ENCODE measurements around the gene OPCML. TPM values are rescaled to one million over a fixed set of nuclear protein-coding genes. Genes with fewer than 3 reads are reported as not detected.

Gene OPCML
- total and polyA plus RNA-seq, 4 donors = 16.6 to 70.3 (median 58.1) TPM

DNA sequence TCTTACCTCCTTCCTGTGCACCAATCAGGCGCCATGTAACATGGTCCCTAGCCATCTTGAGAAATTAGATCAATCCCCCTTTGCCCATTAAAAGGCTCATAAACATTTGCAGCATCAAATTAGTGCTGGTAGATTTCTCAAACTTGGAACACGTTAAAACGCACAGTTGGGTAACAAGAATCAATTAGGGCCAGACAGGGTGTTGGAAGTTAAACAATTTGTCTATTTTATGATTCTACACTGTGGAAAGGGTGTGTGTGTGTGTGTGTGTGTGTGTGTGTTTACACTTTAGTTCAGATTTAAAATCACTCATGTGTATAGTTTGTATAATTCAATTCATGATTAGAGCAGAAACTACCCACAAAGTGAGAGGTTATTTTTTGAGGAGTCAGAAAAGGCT lies 682.0 kb downstream of the OPCML start:
- 50% methylated on average over 1 of the region's 3 CpGs for WGBS (ENCODE audit: insufficient coverage)
- no peaks in the 10 kb centered on the region for H3K27me3 ChIP-seq (ENCODE audit: control insufficient read depth, insufficient read depth, low read length)
- no peak overlapping the region for H3K27ac ChIP-seq (ENCODE audit: low read depth, low read length)
- no peak overlapping the region for H3K4me3 ChIP-seq (ENCODE audit: low read depth, low read length)
- DNase-seq (ENCODE audit: low read depth in 4 of 6, low spot score in 6 of 6) = peak in 3 of 6 donors; percentile 23 to 89 (median 61)
- H3K36me3 ChIP-seq (ENCODE audit: control insufficient read depth, insufficient read depth, low read length) = no peaks in the 10 kb centered on the region
- H3K4me1 ChIP-seq (ENCODE audit: control insufficient read depth, insufficient read depth, low read length) = peaks cover 3% of the 10 kb centered on the region
- H3K9me3 ChIP-seq (ENCODE audit: control insufficient read depth, insufficient read depth, low read length) = no peaks in the 10 kb centered on the region

DNA sequence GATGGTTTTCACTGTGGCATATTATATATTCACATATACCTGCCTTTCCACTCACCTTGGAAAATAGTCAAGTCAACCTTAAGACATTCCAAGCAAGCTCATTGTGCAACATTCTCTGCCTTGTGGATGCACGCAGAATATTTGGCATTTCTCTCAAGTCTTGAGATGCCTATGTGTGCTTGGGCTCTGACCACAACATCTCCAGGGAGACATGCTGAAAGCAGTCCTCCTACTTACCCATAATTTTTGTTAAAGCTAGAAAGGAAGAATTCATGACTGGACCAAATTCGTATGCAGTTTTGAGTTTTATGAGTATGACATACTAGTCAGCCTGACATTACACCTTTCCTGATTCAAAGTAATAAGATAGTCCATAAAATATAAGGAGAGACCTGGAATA lies 684.0 kb downstream of the OPCML start:
- H3K4me1 ChIP-seq (ENCODE audit: control insufficient read depth, insufficient read depth, low read length) = peaks cover 3% of the 10 kb centered on the region
- no peak overlapping the region for H3K27ac ChIP-seq (ENCODE audit: low read depth, low read length)
- H3K27me3 ChIP-seq (ENCODE audit: control insufficient read depth, insufficient read depth, low read length) = no peaks in the 10 kb centered on the region
- no peak for DNase-seq (ENCODE audit: low read depth in 4 of 6, low spot score in 6 of 6)
- H3K4me3 ChIP-seq (ENCODE audit: low read depth, low read length) = no peak overlapping the region
- WGBS (ENCODE audit: insufficient coverage) = no CpG with 5 or more reads among the region's 2 CpGs
- no peaks in the 10 kb centered on the region for H3K36me3 ChIP-seq (ENCODE audit: control insufficient read depth, insufficient read depth, low read length)
- H3K9me3 ChIP-seq (ENCODE audit: control insufficient read depth, insufficient read depth, low read length) = no peaks in the 10 kb centered on the region

DNA sequence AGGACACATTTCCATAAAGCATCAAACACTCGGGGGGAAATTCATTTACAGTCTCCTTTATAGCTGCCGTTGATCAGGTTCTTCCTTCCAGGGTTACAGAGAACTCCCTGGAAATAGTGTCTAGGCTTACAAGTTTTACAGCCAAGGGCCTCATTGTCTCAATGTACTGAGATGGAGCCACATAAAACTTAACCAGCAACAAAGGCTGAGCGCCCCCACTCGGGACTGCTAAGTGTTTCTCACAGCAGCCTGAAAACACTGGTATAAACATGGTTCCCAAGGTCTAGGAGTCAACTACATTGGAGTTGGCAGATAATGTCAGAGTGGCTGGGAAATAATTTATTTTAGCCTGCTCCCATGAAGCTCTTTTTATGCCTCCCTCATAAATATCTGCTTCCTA lies 686.2 kb downstream of the OPCML start:
- Histone ChIP-seq H3K36me3 (ENCODE audit: control insufficient read depth, insufficient read depth, low read length) (no peaks in the 10 kb centered on the region), H3K9me3 (ENCODE audit: control insufficient read depth, insufficient read depth, low read length) (no peaks in the 10 kb centered on the region), H3K4me3 (ENCODE audit: low read depth, low read length) (no peak overlapping the region), H3K4me1 (ENCODE audit: control insufficient read depth, insufficient read depth, low read length) (peaks cover 3% of the 10 kb centered on the region), H3K27me3 (ENCODE audit: control insufficient read depth, insufficient read depth, low read length) (no peaks in the 10 kb centered on the region), H3K27ac (ENCODE audit: low read depth, low read length) (no peak overlapping the region)
- no peak for DNase-seq (ENCODE audit: low read depth in 4 of 6, low spot score in 6 of 6)
- 33% methylated on average over 2 of the region's 4 CpGs for WGBS (ENCODE audit: insufficient coverage)

DNA sequence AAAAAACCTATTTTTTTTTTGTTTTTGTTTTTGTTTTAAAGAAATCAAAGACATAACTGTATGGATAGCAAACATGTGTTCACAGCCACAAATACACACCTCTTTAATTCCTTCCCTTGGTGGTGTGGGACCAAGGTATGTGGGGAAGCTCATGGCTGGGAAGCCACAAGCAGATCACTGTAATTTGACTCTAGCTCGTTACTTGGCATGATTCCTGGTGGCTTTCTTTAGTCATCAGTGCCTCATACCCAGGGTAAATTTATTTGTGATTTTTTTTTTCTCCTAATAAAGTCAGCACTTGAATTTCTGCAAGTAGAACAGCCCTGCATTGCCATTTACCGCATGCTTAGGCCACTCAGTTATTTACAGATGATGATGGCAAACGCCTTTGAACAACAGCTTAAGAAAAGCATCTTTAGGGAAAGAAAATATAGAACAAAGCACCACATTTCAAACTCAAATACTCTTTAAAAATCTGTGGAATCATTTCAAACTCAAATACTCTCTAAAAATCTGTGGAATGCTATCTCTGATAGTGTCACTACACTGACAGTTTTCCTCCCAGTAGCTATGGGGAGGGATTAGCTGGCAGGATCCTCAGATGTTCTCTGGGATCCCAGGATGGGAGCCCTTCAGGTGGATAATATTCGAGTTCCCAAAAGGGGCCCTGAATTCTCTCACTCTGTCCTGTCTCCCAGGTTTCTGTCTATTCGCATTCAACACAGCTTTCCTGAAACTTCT lies 687.2 kb downstream of the OPCML start:
- H3K27ac ChIP-seq (ENCODE audit: low read depth, low read length) = no peak overlapping the region
- H3K36me3 ChIP-seq (ENCODE audit: control insufficient read depth, insufficient read depth, low read length) = no peaks in the 10 kb centered on the region
- peaks cover 6% of the 10 kb centered on the region for H3K4me1 ChIP-seq (ENCODE audit: control insufficient read depth, insufficient read depth, low read length)
- no peaks in the 10 kb centered on the region for H3K9me3 ChIP-seq (ENCODE audit: control insufficient read depth, insufficient read depth, low read length)
- no peak for DNase-seq (ENCODE audit: low read depth in 4 of 6, low spot score in 6 of 6)
- no peaks in the 10 kb centered on the region for H3K27me3 ChIP-seq (ENCODE audit: control insufficient read depth, insufficient read depth, low read length)
- WGBS (ENCODE audit: insufficient coverage) = 100% methylated on average over 2 of the region's 5 CpGs
- no peak overlapping the region for H3K4me3 ChIP-seq (ENCODE audit: low read depth, low read length)

DNA sequence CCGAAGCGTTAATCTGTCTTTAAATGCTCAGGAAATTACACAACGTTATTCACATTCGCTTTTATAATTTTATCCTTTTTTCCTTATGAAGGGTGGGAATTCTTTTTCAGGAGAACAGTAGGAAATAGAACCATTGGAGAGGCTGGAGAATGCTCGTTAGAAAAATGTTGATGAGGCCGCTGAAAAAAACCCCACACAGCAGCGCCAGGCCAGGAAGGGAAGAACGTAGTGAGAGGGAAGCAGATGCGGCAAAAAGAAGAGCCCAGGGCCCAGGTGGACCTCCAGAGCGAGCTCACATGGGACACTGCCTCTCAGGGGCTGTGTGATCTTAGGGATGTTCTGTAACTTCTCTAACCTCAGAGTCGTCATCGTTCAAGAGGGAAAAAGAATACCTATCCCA lies 691.6 kb downstream of the OPCML start:
- H3K9me3 ChIP-seq (ENCODE audit: control insufficient read depth, insufficient read depth, low read length) = no peaks in the 10 kb centered on the region
- H3K4me3 ChIP-seq (ENCODE audit: low read depth, low read length) = no peak overlapping the region
- no CpG with 5 or more reads among the region's 12 CpGs for WGBS (ENCODE audit: insufficient coverage)
- no peaks in the 10 kb centered on the region for H3K27me3 ChIP-seq (ENCODE audit: control insufficient read depth, insufficient read depth, low read length)
- no peak for DNase-seq (ENCODE audit: low read depth in 4 of 6, low spot score in 6 of 6)
- H3K36me3 ChIP-seq (ENCODE audit: control insufficient read depth, insufficient read depth, low read length) = no peaks in the 10 kb centered on the region
- peaks cover 12% of the 10 kb centered on the region for H3K4me1 ChIP-seq (ENCODE audit: control insufficient read depth, insufficient read depth, low read length)
- H3K27ac ChIP-seq (ENCODE audit: low read depth, low read length) = no peak overlapping the region

DNA sequence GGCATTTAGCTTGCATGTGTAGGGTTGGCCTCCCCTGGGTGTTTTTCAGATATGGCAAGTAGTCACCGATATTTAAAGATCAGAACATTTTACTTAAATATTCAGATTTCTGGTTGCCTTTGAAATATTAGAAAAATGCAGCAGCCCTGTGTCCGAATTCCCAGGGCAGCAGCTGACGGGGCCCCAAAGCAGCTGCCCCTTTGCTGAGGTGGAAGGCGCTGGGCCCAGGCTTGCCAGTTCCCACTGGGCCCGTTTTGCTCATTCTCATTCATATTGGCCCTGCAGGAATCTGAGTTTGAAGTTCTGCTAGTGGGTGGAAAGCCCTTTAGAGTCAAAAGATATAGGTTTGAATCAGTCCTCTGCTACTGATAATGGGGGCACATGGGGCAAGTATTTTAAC lies 692.1 kb downstream of the OPCML start:
- no peak overlapping the region for H3K4me3 ChIP-seq (ENCODE audit: low read depth, low read length)
- DNase-seq (ENCODE audit: low read depth in 4 of 6, low spot score in 6 of 6) = no peak
- WGBS (ENCODE audit: insufficient coverage) = 74% methylated on average over 3 of the region's 5 CpGs
- H3K4me1 ChIP-seq (ENCODE audit: control insufficient read depth, insufficient read depth, low read length) = peaks cover 11% of the 10 kb centered on the region
- no peaks in the 10 kb centered on the region for H3K27me3 ChIP-seq (ENCODE audit: control insufficient read depth, insufficient read depth, low read length)
- no peaks in the 10 kb centered on the region for H3K9me3 ChIP-seq (ENCODE audit: control insufficient read depth, insufficient read depth, low read length)
- H3K36me3 ChIP-seq (ENCODE audit: control insufficient read depth, insufficient read depth, low read length) = no peaks in the 10 kb centered on the region
- no peak overlapping the region for H3K27ac ChIP-seq (ENCODE audit: low read depth, low read length)

DNA sequence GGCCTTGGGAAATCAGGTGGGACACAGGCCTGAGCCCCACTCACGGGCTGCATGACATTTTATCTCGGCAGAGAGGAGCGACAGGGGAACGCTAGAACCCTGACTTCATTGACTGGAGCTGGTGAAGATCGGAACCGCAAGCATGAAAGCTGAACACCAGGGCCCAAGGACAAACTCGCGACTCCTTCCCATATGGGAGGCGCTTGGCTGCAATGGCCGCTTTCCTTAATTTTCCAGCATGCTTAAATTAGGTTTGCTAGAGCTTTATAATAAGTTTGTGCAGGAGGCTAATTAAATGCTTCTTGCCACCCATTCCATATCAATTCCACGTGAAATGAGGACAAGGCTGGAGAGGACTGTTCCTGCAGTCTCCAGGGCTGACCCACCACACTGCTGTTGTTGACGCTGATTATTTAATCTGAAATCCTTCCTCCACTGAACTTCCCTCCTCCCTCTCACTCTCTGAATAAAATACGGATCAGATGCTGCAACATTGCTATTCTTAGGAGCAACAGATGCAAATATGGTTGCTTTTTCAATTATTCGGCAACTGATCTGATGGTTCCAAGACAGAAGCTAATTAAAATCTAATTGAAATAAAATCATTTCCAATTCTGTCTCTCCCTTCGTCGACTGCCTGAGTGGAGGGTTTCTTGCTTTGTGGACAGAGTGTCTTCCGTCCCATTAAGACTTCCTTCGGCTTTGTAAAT lies 692.9 kb downstream of the OPCML start:
- peaks cover 11% of the 10 kb centered on the region for H3K4me1 ChIP-seq (ENCODE audit: control insufficient read depth, insufficient read depth, low read length)
- no peaks in the 10 kb centered on the region for H3K27me3 ChIP-seq (ENCODE audit: control insufficient read depth, insufficient read depth, low read length)
- no peak overlapping the region for H3K27ac ChIP-seq (ENCODE audit: low read depth, low read length)
- peak in 2 of 6 donors; percentile 67 to 73 for DNase-seq (ENCODE audit: low read depth in 4 of 6, low spot score in 6 of 6)
- H3K9me3 ChIP-seq (ENCODE audit: control insufficient read depth, insufficient read depth, low read length) = no peaks in the 10 kb centered on the region
- H3K4me3 ChIP-seq (ENCODE audit: low read depth, low read length) = no peak overlapping the region
- WGBS (ENCODE audit: insufficient coverage) = 83% methylated on average over 13 of the region's 18 CpGs
- H3K36me3 ChIP-seq (ENCODE audit: control insufficient read depth, insufficient read depth, low read length) = no peaks in the 10 kb centered on the region

DNA sequence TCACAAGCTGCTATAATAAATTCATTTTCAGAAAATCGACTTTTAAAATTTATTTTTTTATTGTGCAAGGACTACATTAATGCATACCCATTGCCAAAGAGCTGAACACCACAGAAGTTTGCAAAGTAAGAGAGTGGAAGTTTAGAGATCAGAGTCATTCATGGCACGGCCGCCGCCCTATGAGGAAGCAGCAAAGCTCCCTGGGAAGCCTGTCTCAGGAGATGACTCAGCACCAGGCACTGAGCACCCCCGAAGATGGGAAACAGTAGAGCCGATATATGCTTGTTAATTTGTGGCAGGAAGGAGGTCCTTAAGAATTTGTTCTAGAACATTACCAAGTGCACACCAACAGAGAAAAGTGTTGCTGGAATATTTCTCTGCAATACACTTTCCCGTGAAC lies 693.7 kb downstream of the OPCML start:
- 83% methylated on average over 5 of the region's 7 CpGs for WGBS (ENCODE audit: insufficient coverage)
- H3K4me3 ChIP-seq (ENCODE audit: low read depth, low read length) = no peak overlapping the region
- DNase-seq (ENCODE audit: low read depth in 4 of 6, low spot score in 6 of 6) = no peak
- no peaks in the 10 kb centered on the region for H3K9me3 ChIP-seq (ENCODE audit: control insufficient read depth, insufficient read depth, low read length)
- no peak overlapping the region for H3K27ac ChIP-seq (ENCODE audit: low read depth, low read length)
- H3K4me1 ChIP-seq (ENCODE audit: control insufficient read depth, insufficient read depth, low read length) = peaks cover 11% of the 10 kb centered on the region
- H3K27me3 ChIP-seq (ENCODE audit: control insufficient read depth, insufficient read depth, low read length) = no peaks in the 10 kb centered on the region
- H3K36me3 ChIP-seq (ENCODE audit: control insufficient read depth, insufficient read depth, low read length) = no peaks in the 10 kb centered on the region

DNA sequence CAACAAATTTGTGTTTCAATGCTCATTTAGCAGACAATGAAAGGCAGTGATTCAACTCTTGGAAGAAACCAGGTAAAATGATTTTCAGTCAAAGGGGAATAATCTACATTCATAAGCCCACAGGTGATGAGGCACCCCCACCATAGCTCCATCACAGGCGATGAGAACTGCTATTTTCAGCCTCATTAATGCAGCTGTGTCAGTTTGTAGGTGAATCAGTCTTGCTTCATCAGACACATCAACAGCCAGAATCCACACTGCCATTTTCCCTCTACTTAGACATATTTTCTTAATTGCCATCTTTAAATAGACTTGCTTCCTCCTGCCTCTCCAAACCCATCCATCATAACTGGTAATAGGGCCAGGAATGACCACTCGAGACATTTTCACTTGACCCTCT lies 701.0 kb downstream of the OPCML start:
- no peaks in the 10 kb centered on the region for H3K27me3 ChIP-seq (ENCODE audit: control insufficient read depth, insufficient read depth, low read length)
- no peak overlapping the region for H3K27ac ChIP-seq (ENCODE audit: low read depth, low read length)
- no peaks in the 10 kb centered on the region for H3K9me3 ChIP-seq (ENCODE audit: control insufficient read depth, insufficient read depth, low read length)
- WGBS (ENCODE audit: insufficient coverage) = 86% methylated on average over 1 of the region's 2 CpGs
- no peaks in the 10 kb centered on the region for H3K4me1 ChIP-seq (ENCODE audit: control insufficient read depth, insufficient read depth, low read length)
- peak in 1 of 6 donors; percentile 39 for DNase-seq (ENCODE audit: low read depth in 4 of 6, low spot score in 6 of 6)
- H3K36me3 ChIP-seq (ENCODE audit: control insufficient read depth, insufficient read depth, low read length) = no peaks in the 10 kb centered on the region
- no peak overlapping the region for H3K4me3 ChIP-seq (ENCODE audit: low read depth, low read length)

DNA sequence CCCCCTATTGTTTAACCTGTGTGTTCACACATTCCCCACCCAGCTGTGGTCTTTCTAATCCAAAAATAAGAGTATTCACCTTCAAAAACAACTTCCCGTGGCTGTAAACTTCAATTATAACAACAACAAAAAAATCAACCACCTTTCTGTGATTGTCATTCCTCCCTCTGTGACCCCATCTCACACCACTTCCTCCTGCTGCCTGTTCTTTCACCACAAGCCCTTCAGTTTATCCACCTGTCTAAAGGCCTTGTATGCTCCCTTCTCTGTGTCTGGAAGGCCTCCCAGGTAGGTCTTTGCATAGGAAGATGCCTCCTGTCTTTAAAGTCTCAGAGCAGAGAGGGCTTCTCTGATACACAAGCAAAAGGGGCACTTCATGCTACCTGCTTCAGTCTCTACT lies 707.7 kb downstream of the OPCML start:
- Histone ChIP-seq H3K27me3 (ENCODE audit: control insufficient read depth, insufficient read depth, low read length) (no peaks in the 10 kb centered on the region), H3K9me3 (ENCODE audit: control insufficient read depth, insufficient read depth, low read length) (no peaks in the 10 kb centered on the region), H3K4me1 (ENCODE audit: control insufficient read depth, insufficient read depth, low read length) (peaks cover 13% of the 10 kb centered on the region), H3K4me3 (ENCODE audit: low read depth, low read length) (no peak overlapping the region), H3K27ac (ENCODE audit: low read depth, low read length) (no peak overlapping the region), H3K36me3 (ENCODE audit: control insufficient read depth, insufficient read depth, low read length) (no peaks in the 10 kb centered on the region)
- DNase-seq (ENCODE audit: low read depth in 4 of 6, low spot score in 6 of 6) = no peak
- WGBS (ENCODE audit: insufficient coverage) = 40% methylated on average over 1 of the region's 1 CpG

Measured in spinal cord (tissue), 10 donors.